ENCODE measurements around the gene SLC49A4. TPM values are rescaled to one million over a fixed set of nuclear protein-coding genes. Genes with fewer than 3 reads are reported as not detected.

SLC49A4 gene
- polyA plus RNA-seq, 1 experiment: 16.4 TPM

- CTCF ChIA-PET: no interaction called here
- Histone ChIP-seq H3K4me3 (ENCODE audit: low read depth, low read length) (no peak overlapping the region), H3K27me3 (ENCODE audit: control insufficient read depth, insufficient read depth, low read length) (no peaks in the 10 kb centered on the region), H3K27ac (ENCODE audit: low read depth, low read length) (no peak overlapping the region), H3K9me3 (ENCODE audit: control insufficient read depth, insufficient read depth, low read length) (no peaks in the 10 kb centered on the region)
- no peak for TF ChIP-seq CTCF (IDR thresholded peaks at IDR 0.05; ENCODE audit: low read depth, low read length)
- POLR2A ChIA-PET: no interaction called here
- no peak for DNase-seq (ENCODE audit: low read depth, low spot score)
Observed at GRCh38 chr3:122816587-122816986, 21.7 kb downstream of the SLC49A4 start.

- H3K27ac ChIP-seq (ENCODE audit: low read depth, low read length): no peak overlapping the region
- no peak for DNase-seq (ENCODE audit: low read depth, low spot score)
- H3K4me3 ChIP-seq (ENCODE audit: low read depth, low read length): no peak overlapping the region
- TF ChIP-seq CTCF (IDR thresholded peaks at IDR 0.05; ENCODE audit: low read depth, low read length): no peak
- H3K27me3 ChIP-seq (ENCODE audit: control insufficient read depth, insufficient read depth, low read length): no peaks in the 10 kb centered on the region
- H3K9me3 ChIP-seq (ENCODE audit: control insufficient read depth, insufficient read depth, low read length): no peaks in the 10 kb centered on the region
- ChIA-PET CTCF (interaction anchor here (0.6 to 1.0 kb wide), 2 partner anchors 28 to 263 kb away, joined by 3 read pairs; no protein-coding TSS in a partner anchor), POLR2A (interaction anchor here (0.7 kb wide), 1 partner anchor 143 kb away, joined by 4 read pairs; no protein-coding TSS in a partner anchor)
Observed at GRCh38 chr3:122824465-122825381, 29.9 kb downstream of the SLC49A4 start.

- H3K9me3 ChIP-seq (ENCODE audit: control insufficient read depth, insufficient read depth, low read length): no peaks in the 10 kb centered on the region
- DNase-seq (ENCODE audit: low read depth, low spot score): no peak
- ChIA-PET POLR2A (no interaction called here), CTCF (interaction anchor here (0.6 kb wide), 1 partner anchor 29 kb away, joined by 3 read pairs; no protein-coding TSS in a partner anchor)
- no peak overlapping the region for H3K27ac ChIP-seq (ENCODE audit: low read depth, low read length)
- H3K27me3 ChIP-seq (ENCODE audit: control insufficient read depth, insufficient read depth, low read length): no peaks in the 10 kb centered on the region
- no peak for TF ChIP-seq CTCF (IDR thresholded peaks at IDR 0.05; ENCODE audit: low read depth, low read length)
- H3K4me3 ChIP-seq (ENCODE audit: low read depth, low read length): no peak overlapping the region
Observed at GRCh38 chr3:122825460-122825859, 30.6 kb downstream of the SLC49A4 start.

- POLR2A ChIA-PET: no interaction called here
Observed at GRCh38 chr3:122826278-122826677, 31.4 kb downstream of the SLC49A4 start.

More at GRCh38 chr3:122826278-122826677, 31.4 kb downstream of the SLC49A4 start:
- Histone ChIP-seq H3K9me3 (ENCODE audit: control insufficient read depth, insufficient read depth, low read length) (no peaks in the 10 kb centered on the region), H3K4me3 (ENCODE audit: low read depth, low read length) (no peak overlapping the region), H3K27me3 (ENCODE audit: control insufficient read depth, insufficient read depth, low read length) (no peaks in the 10 kb centered on the region), H3K27ac (ENCODE audit: low read depth, low read length) (no peak overlapping the region)
- TF ChIP-seq CTCF (IDR thresholded peaks at IDR 0.05; ENCODE audit: low read depth, low read length): no peak
- DNase-seq (ENCODE audit: low read depth, low spot score): no peak
- CTCF ChIA-PET: no interaction called here

Data from AG04450 (cell line).